ENCODE results near the gene PLEKHH2. TPM values are rescaled to one million over a fixed set of nuclear protein-coding genes. Genes with fewer than 3 reads are reported as not detected.
"Not testable (repeated sequence)": the region's sequence is repeated elsewhere in the genome, so short reads cannot be mapped to it uniquely, and the experiment has no call there.

Gene PLEKHH2
- 100 to 1,000 TPM in 1 of 4 donors, 10 to 100 TPM in 2, 1 to 10 TPM in 1; 3.3 to 158 (median 22.6) TPM for total RNA-seq

DNA sequence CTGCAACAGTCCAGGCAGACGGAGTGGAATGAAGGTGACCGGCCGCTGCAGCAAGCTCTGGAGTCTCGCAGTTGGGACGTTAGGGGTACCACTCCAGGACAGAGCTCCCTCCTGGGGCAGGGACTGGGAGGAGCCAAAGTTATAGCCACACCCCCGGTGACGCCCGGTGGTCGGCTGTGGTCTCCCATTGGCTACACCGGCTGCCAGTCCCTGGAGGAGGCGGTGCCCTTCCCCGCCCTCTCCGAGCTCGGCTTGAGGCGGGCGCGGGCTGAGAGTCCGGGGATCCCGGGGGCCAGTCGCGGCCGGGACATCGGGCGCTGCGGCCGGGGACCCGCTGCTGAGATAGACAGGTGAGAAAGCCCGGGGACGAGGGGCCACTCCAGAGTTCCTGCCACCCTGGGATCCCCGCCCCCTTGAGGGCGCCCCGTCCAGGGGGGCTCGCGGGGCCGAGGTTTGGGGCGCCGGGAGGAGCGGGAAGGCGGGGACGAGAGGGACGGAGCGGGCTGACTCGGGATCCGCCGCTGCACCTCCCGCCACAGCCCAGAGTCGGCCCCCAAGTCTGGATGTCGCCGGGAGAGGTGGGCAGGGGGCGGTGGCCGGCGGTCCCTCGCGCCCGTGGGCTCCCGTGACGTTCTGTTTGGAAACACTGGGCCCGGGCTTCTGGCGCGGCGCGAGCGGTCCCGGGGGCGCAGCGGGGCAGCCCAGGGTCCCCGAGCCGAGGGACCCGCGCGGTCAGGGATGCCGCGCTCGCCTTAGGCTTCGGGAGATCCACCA lies at the start of gene PLEKHH2:
Gene PLEKHH2, plus strand, starts transcription at position 231 of the 774 bp plus-strand sequence. CDS start 7,414 bp downstream, outside the sequence.
- peaks cover 0 to 18% (median 0%) of the 10 kb centered on the region in 4 donors for H3K4me1 ChIP-seq
- no peaks in the 10 kb centered on the region for H3K9me3 ChIP-seq
- H3K27me3 ChIP-seq, result no peaks in the 10 kb centered on the region
- peak; percentile 73 to 94 (median 90) for DNase-seq
- peak within 1 kb of the TSS; percentile 63 to 73 (median 65) for H3K4me3 ChIP-seq
- H3K36me3 ChIP-seq, result no peaks in the 10 kb centered on the region
- no peak for TF ChIP-seq POLR2A (IDR thresholded peaks at IDR 0.05)
- TF ChIP-seq, protein P1, sequence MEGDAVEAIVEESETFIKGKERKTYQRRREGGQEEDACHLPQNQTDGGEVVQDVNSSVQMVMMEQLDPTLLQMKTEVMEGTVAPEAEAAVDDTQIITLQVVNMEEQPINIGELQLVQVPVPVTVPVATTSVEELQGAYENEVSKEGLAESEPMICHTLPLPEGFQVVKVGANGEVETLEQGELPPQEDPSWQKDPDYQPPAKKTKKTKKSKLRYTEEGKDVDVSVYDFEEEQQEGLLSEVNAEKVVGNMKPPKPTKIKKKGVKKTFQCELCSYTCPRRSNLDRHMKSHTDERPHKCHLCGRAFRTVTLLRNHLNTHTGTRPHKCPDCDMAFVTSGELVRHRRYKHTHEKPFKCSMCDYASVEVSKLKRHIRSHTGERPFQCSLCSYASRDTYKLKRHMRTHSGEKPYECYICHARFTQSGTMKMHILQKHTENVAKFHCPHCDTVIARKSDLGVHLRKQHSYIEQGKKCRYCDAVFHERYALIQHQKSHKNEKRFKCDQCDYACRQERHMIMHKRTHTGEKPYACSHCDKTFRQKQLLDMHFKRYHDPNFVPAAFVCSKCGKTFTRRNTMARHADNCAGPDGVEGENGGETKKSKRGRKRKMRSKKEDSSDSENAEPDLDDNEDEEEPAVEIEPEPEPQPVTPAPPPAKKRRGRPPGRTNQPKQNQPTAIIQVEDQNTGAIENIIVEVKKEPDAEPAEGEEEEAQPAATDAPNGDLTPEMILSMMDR (IDR thresholded peaks at IDR 0.05), result no peak
- peak within 1 kb of the TSS; percentile 53 to 80 (median 64) for H3K27ac ChIP-seq

DNA sequence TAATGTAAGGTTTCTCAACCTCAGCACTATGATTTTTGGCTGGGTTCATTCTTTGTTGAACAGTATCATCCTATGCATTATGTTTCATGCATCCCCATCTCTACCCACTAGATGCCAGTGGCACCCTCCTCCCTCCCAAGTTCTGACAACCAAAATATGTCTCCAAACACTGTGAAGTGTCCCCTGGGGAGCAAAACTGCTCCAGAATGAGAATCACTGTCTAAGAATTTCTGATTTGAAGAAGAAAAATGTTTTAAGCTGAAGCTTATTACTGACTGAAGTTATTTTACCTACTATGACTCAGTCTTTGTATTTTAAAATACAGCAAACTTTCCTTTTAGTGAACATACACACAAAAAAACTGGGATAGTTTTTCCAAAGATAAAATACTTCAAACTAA lies 44.6 kb upstream of the PLEKHH2 start:
- Histone ChIP-seq H3K27ac (no peak overlapping the region), H3K27me3 (no peaks in the 10 kb centered on the region), H3K36me3 (peaks cover 0 to 28% (median 0%) of the 10 kb centered on the region in 3 donors), H3K9me3 (no peaks in the 10 kb centered on the region), H3K4me3 (no peak overlapping the region), H3K4me1 (peaks cover 0 to 11% (median 4%) of the 10 kb centered on the region in 4 donors)
- TF ChIP-seq, protein P1 (IDR thresholded peaks at IDR 0.05), result no peak
- no peak for TF ChIP-seq POLR2A (IDR thresholded peaks at IDR 0.05)
- no peak for DNase-seq

DNA sequence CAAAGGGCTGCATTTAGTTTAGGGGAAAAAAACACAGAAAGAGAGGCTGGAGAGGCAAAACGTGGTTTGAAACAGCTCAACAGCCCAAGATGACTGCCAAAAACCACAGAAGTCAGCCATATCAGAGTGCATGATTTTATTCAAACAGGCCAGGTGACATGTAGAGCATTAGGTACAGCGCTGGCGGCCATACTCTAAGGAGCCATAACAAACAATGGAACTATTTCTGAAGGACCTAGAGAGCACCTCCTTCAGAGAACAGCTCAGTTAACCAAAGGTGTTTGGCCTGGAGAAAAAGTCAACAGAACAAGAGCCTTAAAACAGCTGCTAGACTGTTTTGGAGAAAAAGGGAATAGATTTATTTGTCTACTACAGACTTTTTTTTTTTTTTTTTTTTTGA lies 43.8 kb upstream of the PLEKHH2 start:
- no peak for DNase-seq
- no peaks in the 10 kb centered on the region for H3K9me3 ChIP-seq
- no peak overlapping the region for H3K4me3 ChIP-seq
- no peak for TF ChIP-seq POLR2A (IDR thresholded peaks at IDR 0.05)
- TF ChIP-seq, protein P1 (IDR thresholded peaks at IDR 0.05), result no peak
- peaks cover 0 to 22% (median 0%) of the 10 kb centered on the region in 3 donors for H3K36me3 ChIP-seq
- H3K27me3 ChIP-seq, result no peaks in the 10 kb centered on the region
- H3K4me1 ChIP-seq, result peaks cover 0 to 11% (median 4%) of the 10 kb centered on the region in 4 donors
- no peak overlapping the region for H3K27ac ChIP-seq

DNA sequence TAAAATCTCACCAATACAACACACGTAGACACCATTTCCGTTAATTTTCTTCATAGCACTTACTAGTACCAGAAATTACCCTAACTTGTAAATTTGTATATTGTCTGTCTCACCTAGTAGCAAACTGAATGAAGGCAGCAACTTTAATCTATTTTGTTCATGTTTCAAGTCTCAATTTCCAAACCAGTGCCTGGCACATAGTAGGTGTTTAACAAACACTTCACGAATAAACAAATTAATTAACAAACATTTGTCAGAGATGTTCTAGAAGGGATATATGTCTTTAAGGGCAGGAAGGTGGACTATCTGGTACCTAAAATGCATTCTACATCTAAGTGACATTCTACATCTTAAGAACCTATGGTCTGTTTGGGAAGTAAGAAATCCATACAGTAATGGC lies 42.2 kb upstream of the PLEKHH2 start:
- H3K4me1 ChIP-seq, result peaks cover 0 to 11% (median 4%) of the 10 kb centered on the region in 4 donors
- peak overlapping the region in 1 of 4 donors; percentile 88 for H3K27ac ChIP-seq
- TF ChIP-seq, protein P1 (IDR thresholded peaks at IDR 0.05), result no peak
- TF ChIP-seq POLR2A (IDR thresholded peaks at IDR 0.05), result no peak
- peaks cover 0 to 18% (median 0%) of the 10 kb centered on the region in 3 donors for H3K36me3 ChIP-seq
- H3K9me3 ChIP-seq, result no peaks in the 10 kb centered on the region
- peak overlapping the region; percentile 74 to 90 (median 82) for H3K4me3 ChIP-seq
- DNase-seq, result no peak
- no peaks in the 10 kb centered on the region for H3K27me3 ChIP-seq

DNA sequence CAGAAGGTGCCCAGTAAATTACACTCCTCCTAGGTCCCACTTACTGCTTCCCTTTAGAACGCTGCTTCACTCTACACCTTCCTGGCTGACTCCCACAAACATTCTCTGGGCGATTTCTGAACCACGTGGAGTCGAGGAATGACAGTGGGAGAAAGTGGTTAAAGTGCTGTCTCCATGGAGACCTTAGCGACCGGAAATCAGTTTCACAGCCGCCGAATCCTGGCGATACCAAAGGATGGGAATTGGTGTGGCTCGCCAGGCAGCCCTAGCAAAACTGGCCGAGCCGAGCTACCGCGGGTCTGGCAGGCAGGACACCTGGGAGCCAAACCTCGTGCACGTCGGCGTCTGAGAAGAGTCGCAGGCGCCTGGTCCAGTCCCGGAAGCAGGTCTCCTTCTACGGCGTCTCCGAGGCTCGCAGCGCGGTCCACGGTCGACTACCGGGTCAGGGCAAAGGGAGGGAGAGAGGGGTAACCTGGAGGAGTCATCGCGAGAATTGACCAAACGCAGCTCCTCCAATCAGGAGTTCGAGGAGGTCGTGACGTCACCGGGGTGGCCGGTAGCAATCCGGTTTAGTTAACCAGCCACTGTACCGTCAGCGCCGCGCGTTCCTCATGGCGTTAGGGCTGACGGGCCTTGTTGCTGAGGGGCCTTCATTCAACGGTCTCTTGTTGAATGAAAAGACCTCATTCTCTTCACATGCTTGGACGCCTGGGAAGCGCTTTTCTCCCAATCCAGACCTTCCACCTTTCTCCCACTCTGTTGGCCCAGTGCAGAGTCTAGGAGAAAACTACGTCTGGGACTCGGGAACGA lies 41.3 kb upstream of the PLEKHH2 start, which contains the start of gene THADA:
Gene THADA, minus strand, starts transcription at position 436 of the 810 bp plus-strand sequence. CDS start 3,646 bp downstream, outside the sequence.
- Histone ChIP-seq H3K36me3 (peaks cover 0 to 13% (median 0%) of the 10 kb centered on the region in 3 donors), H3K27ac (peak within 1 kb of the TSS; percentile 81 to 94 (median 89)), H3K27me3 (no peaks in the 10 kb centered on the region), H3K4me3 (peak within 1 kb of the TSS; percentile 74 to 90 (median 82)), H3K9me3 (no peaks in the 10 kb centered on the region), H3K4me1 (peaks cover 0 to 11% (median 4%) of the 10 kb centered on the region in 4 donors)
- peak; percentile 98 to 100 (median 99) for DNase-seq
- peak; percentile 82 to 90 for TF ChIP-seq POLR2A (IDR thresholded peaks at IDR 0.05)
- TF ChIP-seq, protein P1 (IDR thresholded peaks at IDR 0.05), result no peak

DNA sequence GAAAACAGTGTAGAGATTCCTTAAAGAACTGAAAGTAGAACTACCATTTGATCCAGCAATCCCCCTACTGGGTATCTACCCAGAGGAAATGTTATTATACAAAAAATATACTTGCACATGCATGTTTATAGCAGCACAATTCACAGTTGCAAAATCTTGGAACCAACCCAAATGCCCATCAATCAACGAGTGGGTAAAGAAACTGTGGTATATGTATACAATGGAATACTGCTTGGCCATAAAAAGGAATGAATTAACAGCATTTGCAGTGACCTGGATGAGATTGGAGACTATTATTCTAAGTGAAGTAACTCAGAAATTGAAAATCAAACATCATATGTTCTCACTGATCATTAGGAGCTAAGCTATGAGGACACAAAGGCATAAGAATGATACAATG lies 36.5 kb upstream of the PLEKHH2 start:
- H3K4me1 ChIP-seq, H3K27ac ChIP-seq, H3K4me3 ChIP-seq, DNase-seq, H3K36me3 ChIP-seq, H3K9me3 ChIP-seq, H3K27me3 ChIP-seq: not testable (repeated sequence)

Data from Peyer's patch (tissue), 4 donors.